D721Med (cell line): ENCODE data around the gene SMARCC2.

ENCODE experiments used
- DNase-seq: peaks from one replicate; pipeline ENCODE4 v3.0.0; 2011; ENCODE audit warnings: low spot score; ENCODE audit not compliant: insufficient read length
- FAIRE-seq: peaks from 2 replicates; lab custom pipeline; 2011; peaks lifted over from hg19 to GRCh38; lab: Jason Lieb, UNC
- CTCF ChIP-seq: IDR thresholded peaks from 2 replicates; pipeline ENCODE4 v1.5.1; 2012; ENCODE audit warnings: mild to moderate bottlenecking, control low read depth; ENCODE audit not compliant: insufficient read depth; ENCODE audit errors: missing control alignments

The SMARCC2 gene

DNA sequence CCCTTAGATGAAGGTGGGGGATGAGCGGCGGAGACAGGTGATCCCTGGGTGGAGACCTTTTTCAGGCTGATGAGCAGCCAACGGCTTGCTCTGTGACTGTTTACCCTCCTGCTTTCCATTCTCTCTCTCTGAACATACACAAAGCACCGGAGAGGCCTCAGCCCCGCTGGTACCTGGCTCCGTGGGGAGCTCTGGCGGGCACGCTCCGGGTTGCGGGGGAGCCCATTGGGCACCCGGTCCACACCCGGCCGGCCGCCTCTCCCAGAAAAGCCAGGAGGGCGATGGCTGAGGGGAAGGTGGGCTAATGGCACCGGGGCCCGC lies 545 bp downstream of the SMARCC2 start:
- TF ChIP-seq CTCF, result no peak
- FAIRE-seq, result no peak
- DNase-seq, result no peak

DNA sequence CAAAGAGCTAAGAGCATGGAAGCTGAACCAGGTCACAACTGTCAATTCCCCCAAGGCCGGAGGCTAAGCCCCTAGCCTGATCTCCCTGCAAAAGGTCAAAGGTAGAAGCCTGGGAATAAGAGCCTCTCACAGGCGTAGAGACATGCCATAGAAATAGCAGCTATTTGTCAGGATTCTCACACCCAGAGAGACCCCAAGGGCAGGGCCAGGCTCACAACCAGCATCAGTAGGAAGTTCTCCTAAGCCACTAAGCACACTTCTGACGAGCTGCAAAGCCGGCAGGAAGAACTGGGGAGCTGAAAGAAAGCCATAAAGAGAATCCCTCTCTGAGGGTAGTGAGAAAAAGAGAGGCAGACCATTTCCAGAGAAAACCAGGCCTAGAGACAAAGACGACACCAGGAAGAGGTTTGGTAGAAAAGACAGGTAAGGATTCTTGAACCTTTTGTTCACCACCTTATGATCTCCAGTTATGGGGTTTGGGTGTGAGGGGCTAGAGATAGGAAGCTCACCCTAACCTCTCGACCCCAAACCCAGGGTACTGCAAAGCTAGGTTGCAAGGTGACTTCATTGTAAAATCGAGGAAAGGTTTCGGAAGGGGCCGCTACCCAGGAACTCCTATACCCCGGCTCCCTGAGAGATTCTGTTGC lies 1.0 kb downstream of the SMARCC2 start:
- no peak for TF ChIP-seq CTCF
- FAIRE-seq (no peak), DNase-seq (no peak)

DNA sequence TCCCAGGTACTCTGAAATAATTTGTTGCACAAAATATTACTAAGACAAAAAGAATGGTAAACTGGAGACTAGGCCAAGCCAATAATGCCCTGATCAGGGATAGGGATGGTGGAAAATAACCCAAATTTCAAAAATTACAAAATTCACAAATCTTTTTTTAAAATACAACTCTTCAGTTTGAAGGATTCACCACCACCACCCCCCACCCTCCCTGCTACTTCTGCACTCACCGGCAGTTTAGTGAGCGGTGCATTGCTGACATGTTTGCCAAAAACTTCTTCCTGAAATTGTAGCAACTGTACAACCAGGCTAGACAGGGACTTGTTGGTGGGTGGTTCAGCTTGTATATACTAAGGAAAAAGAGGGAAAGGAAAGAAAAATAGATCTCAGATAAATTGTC lies 2.3 kb downstream of the SMARCC2 start:
- DNase-seq (no peak), FAIRE-seq (no peak)
- TF ChIP-seq CTCF, result no peak

- no peak for TF ChIP-seq CTCF
- no peak for FAIRE-seq
- DNase-seq, result no peak
Measured at GRCh38 chr12:56178347-56178746, 10.9 kb downstream of the SMARCC2 start.

DNA sequence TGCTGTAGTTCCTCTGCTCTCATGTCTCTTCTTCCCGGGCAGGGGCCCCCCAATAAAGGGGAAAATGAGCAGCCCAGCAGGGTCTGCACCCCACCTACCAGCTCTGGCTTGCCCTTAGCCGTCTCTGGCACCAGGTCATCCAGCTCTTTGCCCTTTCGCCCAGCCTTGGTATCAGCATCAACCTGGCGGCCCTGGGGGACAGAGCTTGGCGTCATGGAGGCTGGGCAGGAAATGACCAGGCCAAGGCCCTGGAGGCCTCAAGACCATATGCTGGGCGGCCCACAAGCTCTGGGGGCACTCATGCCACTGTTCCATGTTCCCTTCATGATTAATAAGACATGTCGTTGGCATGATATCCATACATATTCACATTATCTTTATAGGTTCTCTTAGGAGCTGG lies 16.4 kb downstream of the SMARCC2 start:
- FAIRE-seq, result no peak
- TF ChIP-seq CTCF, result no peak
- DNase-seq, result no peak

- FAIRE-seq (no peak), DNase-seq (no peak)
- no peak for TF ChIP-seq CTCF
Measured at GRCh38 chr12:56169229-56169759, 20.0 kb downstream of the SMARCC2 start.

DNA sequence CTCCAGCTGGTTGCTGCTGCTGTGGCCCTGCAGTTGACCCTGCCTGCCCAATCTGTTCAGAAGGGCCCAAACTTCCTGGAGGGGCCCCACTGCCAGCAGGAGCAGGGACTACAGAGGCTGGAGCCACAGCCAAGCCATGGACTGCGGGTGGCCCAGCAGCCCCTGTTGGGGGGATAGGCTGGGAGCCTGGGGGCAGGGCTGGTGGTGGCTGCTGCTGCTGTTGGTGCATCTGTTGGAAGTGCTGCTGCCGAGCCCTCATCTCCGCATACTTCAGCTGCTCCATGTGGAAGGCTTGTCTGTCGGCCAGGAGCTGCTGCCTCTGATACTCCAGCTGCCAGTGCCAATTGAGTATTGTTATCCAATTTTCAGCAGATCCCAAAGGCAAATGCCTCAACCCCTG lies 23.9 kb downstream of the SMARCC2 start:
- no peak for TF ChIP-seq CTCF
- DNase-seq, result no peak
- FAIRE-seq, result no peak
